ENCODE measurements around the gene PAEP.

PAEP gene

DNA sequence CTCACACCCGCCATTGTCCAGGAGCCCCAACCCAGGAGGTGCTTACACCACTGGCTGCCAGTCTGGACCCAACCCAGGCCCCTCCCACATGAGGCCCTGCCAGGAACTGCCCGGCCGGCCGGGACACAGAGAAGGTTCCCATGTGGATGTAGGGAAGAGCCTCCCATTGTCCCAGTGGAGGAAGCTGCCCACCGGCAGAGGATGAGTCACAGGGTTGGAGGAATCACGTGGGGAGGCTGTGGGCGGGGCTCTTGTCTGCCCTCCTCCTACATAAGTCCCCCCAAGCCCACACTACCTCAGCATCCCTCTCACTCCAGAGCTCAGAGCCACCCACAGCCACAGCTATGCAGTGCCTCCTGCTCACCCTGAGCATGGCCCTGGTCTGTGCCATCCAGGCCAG, 26.1 kb downstream of the PAEP start:
- H3K27ac Mint-ChIP-seq: no peak overlapping the region
- H3K9me3 Mint-ChIP-seq: no peaks in the 10 kb centered on the region
- peaks cover 4% of the 10 kb centered on the region for H3K27me3 Mint-ChIP-seq
- H3K36me3 Mint-ChIP-seq (ENCODE audit: low read depth): no peaks in the 10 kb centered on the region
- H3K4me1 Mint-ChIP-seq (ENCODE audit: low read depth): no peaks in the 10 kb centered on the region
- H3K4me3 Mint-ChIP-seq: no peak overlapping the region

DNA sequence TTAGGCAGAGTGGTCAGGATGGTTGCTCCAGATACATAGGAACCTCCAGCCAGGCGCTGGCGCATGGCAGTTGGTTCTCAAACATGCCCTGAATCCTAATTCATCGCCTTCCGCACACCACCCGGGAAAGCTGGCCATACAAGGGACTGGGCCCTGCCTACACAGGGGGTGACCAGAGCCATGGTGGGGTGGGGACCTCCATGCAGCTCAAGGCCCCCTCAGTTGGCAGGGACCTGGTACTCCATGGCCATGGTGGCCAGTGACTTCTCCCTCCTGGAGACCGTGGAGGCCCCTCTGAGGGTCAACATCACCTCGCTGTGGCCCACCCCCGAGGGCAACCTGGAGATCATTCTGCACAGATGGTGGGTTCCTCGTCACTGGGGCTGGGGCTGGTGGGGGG, 26.8 kb downstream of the PAEP start:
- no peaks in the 10 kb centered on the region for H3K36me3 Mint-ChIP-seq (ENCODE audit: low read depth)
- no peaks in the 10 kb centered on the region for H3K9me3 Mint-ChIP-seq
- no peaks in the 10 kb centered on the region for H3K4me1 Mint-ChIP-seq (ENCODE audit: low read depth)
- no peak overlapping the region for H3K27ac Mint-ChIP-seq
- H3K27me3 Mint-ChIP-seq: peaks cover 6% of the 10 kb centered on the region
- no peak overlapping the region for H3K4me3 Mint-ChIP-seq

DNA sequence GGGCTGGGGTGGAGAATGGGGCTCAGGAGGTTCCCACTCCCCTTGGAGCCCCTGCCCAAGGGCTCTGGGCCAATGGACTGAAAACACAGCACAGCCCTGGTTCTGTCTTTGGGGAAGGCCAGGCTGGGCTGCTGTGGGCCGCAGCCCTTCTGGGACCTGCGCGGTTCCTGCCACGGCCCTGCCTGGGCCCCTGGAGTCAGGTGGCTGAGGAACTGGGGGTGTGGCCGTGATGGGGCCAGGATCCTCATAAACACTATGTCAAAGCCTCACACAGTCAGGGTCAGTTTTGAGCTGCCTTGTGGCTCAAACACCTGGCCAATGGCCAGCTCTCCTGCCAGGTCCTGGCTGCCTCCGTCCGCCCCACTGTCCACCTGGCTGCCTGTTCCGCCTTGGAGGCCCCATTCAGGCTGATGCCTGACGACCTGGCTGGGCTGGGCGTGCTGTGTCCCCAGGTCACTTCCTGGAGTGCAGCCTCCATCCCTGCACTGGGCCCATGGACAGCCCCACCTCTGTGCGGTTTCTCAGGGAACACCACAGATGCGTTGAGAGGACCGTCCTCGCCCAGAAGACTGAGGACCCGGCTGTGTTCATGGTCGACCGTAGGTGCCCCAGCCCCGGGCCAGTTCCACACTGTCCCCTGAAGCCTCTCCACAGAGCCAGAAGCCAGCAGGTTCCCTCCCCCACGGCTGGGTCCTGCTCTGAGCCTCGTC, 27.5 kb downstream of the PAEP start:
- H3K4me3 Mint-ChIP-seq: no peak overlapping the region
- no peaks in the 10 kb centered on the region for H3K4me1 Mint-ChIP-seq (ENCODE audit: low read depth)
- no peak overlapping the region for H3K27ac Mint-ChIP-seq
- peaks cover 11% of the 10 kb centered on the region for H3K27me3 Mint-ChIP-seq
- no peaks in the 10 kb centered on the region for H3K36me3 Mint-ChIP-seq (ENCODE audit: low read depth)
- H3K9me3 Mint-ChIP-seq: no peaks in the 10 kb centered on the region

DNA sequence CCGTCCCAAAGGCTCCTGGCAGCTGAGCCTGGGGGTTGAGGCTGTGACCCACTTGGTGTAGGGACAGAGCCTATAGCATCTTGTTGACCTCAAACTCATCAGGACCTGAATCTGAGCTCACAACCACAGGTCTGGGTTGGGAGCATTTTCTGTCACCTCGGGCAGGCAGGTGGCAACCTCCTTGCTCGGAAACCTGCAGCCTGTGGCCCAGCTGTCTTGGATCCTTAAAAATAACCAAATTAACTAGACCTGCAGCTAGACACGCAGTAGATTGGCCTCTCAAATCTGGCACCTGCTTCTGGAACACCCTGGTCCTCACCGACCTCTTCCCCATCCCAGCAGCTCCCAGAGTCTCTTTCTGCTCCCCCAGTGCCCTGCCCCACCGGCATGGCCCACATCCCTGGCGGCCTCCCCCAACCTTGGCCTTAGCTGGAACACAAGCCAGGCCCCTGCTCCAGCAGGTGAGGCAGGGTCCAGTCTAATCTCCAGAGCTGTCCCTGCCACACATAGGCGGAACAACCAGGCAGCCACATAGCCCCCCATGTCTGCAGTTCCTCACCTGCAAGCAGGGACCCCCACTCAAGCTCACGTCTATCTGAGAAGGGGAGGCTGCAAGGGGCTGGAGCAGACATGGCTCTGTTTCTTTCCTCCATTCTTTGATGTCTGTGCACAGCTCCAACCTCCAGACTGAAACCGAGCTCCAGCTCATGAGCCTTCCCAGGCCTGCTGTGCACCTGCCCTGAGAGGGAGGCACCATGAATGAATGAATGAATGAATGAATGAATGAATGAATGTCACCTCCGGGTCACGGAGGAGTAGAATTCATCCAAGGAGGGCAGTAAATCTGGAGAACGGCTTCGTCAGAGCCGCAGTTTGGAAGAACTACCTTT, 28.3 kb downstream of the PAEP start:
- Mint-ChIP-seq H3K4me3 (no peak overlapping the region), H3K36me3 (ENCODE audit: low read depth) (no peaks in the 10 kb centered on the region), H3K9me3 (no peaks in the 10 kb centered on the region), H3K27ac (no peak overlapping the region), H3K27me3 (peaks cover 13% of the 10 kb centered on the region), H3K4me1 (ENCODE audit: low read depth) (no peaks in the 10 kb centered on the region)

DNA sequence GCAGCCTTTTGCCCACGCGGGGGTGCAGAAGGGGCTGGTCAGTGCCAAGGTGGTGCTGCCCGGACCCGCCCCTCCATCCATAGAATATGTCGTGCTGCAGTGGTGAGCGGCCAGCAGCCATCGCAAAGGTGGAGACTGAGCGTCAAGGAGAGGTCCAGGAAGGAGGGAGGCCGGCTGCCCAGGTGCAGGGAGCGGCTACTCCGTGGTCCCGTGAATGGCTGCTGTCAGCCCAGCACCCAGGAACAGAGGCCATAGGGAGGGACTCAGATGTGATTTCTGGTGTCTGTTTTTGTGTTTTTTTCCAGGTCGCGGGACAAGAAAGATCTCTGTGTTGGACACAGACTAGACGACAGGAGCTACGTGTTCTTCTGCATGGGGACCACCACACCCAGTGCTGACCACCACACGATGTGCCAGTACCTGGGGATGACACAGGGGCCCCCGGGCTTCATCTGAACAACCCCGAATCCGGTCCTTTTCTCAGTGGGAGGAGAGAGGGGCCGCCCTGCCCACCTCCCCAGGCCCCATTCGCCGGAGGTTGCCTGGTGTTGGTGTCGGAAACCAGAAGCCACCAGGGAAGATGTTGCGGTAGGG, 29.0 kb downstream of the PAEP start:
- Mint-ChIP-seq H3K27me3 (peaks cover 18% of the 10 kb centered on the region), H3K4me3 (no peak overlapping the region)

DNA sequence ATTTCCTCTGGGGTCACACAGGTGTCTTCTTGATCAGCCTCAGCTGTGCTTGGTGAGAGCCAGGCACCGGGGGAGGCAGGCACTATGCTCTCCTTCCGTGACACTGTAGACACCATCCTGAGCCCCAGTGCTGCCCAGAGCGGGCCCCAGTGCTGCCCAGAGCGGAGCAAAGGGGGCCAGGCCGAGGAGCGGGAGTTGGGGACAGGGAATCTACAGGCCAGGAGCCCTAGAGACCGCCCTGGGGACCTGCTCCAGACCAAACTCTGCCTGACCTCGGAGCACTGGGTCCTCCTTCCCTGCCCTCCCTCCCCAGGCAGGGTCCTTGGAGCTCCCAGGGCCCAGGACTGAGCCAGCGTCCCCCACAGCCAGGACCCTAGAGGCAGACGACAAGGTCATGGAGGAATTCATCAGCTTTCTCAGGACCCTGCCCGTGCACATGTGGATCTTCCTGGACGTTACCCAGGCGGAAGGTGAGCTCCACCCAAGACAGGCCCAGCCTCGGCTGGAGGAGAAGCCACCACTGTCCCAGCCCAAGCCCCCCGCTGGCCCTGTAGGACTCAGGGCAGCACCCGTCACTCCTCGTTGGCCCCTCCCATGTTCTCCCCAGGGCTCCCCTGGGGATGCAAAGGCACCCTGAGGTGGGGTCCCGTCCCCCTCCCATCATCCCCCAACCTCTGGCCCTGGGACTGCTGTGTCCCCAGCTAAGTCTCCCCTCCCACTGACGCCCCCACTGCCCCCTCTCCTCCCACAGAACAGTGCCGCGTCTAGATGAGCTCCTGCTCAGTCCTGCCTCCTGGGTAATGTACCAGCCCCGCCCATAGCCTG, 30.2 kb downstream of the PAEP start:
- H3K4me3 Mint-ChIP-seq: no peak overlapping the region
- H3K27ac Mint-ChIP-seq: no peak overlapping the region
- H3K36me3 Mint-ChIP-seq (ENCODE audit: low read depth): no peaks in the 10 kb centered on the region
- peaks cover 30% of the 10 kb centered on the region for H3K27me3 Mint-ChIP-seq
- no peaks in the 10 kb centered on the region for H3K4me1 Mint-ChIP-seq (ENCODE audit: low read depth)
- no peaks in the 10 kb centered on the region for H3K9me3 Mint-ChIP-seq

More for the DNA sequence above, 29.0 kb downstream of the PAEP start:
- Mint-ChIP-seq H3K36me3 (ENCODE audit: low read depth) (no peaks in the 10 kb centered on the region), H3K4me1 (ENCODE audit: low read depth) (no peaks in the 10 kb centered on the region), H3K9me3 (no peaks in the 10 kb centered on the region), H3K27ac (no peak overlapping the region)

DNA sequence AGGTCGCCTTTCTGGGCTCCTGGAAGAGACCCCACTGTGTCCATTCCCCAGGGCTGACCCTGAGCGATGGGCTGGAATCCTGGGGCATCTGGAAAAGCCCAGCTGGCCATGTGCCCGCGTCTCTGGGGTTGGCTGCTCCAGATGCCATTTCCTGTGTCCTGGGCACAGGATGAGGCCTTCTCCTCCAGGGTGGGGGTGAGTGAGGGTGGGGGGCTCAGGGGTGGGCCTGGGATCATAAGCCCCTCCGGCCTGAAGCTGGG, 30.7 kb downstream of the PAEP start:
- no peak overlapping the region for H3K27ac Mint-ChIP-seq
- peaks cover 33% of the 10 kb centered on the region for H3K27me3 Mint-ChIP-seq
- no peaks in the 10 kb centered on the region for H3K36me3 Mint-ChIP-seq (ENCODE audit: low read depth)
- no peaks in the 10 kb centered on the region for H3K4me1 Mint-ChIP-seq (ENCODE audit: low read depth)
- H3K9me3 Mint-ChIP-seq: no peaks in the 10 kb centered on the region
- H3K4me3 Mint-ChIP-seq: no peak overlapping the region

DNA sequence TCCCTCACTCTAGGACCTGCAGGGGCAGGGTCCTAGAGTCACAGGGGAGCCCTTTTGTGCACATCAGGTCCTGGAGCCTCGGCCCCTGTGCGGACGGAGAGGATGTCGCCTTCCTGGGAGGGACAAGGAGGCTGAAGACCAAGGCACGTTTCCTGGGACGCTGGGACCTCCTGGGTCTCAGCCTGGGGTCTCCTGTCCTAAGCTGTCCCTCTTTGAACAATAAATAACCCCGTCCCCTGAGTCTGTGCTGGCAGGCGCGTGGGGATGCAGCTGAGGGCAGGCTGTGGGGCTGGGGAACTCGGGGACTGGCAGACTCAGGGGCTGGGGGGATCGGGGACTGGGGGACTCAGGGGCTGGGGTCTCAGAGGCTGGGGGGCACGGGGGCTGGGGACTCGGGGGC, 31.1 kb downstream of the PAEP start:
- Mint-ChIP-seq H3K9me3 (no peaks in the 10 kb centered on the region), H3K4me3 (no peak overlapping the region), H3K27ac (no peak overlapping the region), H3K27me3 (peaks cover 33% of the 10 kb centered on the region), H3K4me1 (ENCODE audit: low read depth) (no peaks in the 10 kb centered on the region), H3K36me3 (ENCODE audit: low read depth) (no peaks in the 10 kb centered on the region)

DNA sequence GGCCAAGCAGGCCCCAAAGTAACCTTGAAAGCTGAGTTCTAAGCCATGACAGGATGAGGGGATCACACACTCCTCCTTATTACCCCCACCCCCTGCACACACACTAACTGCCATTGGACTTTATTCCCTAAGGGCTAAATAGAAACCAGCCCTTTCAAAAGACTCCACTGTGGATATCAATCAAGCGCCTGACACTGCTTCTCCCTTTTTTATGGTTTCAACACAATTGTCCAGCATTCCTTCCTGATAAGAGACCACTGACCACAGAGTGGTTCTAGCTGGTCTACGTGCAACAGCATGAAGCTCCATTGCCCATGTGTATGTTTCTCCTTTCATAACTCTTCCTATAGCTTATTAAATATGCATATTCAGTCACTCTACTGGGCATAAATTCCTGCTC, 34.7 kb downstream of the PAEP start:
- no peaks in the 10 kb centered on the region for H3K9me3 Mint-ChIP-seq
- H3K27ac Mint-ChIP-seq: no peak overlapping the region

DNA sequence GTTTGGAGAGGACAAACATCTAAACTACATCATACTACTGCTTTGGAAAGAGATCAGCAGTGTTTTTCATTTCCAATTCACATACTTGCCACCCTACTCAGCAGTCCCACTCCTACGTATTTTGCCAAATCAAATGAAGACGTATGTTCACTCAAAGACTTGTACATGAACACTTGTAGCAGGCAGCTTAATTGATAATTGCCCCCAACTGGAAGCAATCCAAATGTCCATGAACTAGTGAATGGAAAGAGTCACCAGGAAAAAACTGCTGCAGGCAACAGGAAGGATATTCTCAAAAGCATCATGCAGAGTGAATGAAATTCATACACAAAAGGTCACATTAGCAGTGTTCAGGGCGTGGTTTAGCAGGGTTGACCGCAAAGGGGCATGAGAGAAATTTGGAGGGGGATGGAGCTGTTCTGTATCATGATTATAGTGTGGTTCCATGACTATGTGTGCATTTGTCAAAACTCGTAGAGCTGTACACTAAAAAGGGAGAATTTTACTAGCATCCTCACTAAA, 38.8 kb downstream of the PAEP start:
- Mint-ChIP-seq H3K27me3 (peaks cover 40% of the 10 kb centered on the region), H3K4me1 (ENCODE audit: low read depth) (no peaks in the 10 kb centered on the region), H3K9me3 (no peaks in the 10 kb centered on the region), H3K36me3 (ENCODE audit: low read depth) (no peaks in the 10 kb centered on the region), H3K27ac (no peak overlapping the region), H3K4me3 (no peak overlapping the region)

More for the DNA sequence above, 34.7 kb downstream of the PAEP start:
- Mint-ChIP-seq H3K4me1 (ENCODE audit: low read depth) (no peaks in the 10 kb centered on the region), H3K27me3 (peaks cover 52% of the 10 kb centered on the region), H3K36me3 (ENCODE audit: low read depth) (no peaks in the 10 kb centered on the region), H3K4me3 (no peak overlapping the region)

DNA sequence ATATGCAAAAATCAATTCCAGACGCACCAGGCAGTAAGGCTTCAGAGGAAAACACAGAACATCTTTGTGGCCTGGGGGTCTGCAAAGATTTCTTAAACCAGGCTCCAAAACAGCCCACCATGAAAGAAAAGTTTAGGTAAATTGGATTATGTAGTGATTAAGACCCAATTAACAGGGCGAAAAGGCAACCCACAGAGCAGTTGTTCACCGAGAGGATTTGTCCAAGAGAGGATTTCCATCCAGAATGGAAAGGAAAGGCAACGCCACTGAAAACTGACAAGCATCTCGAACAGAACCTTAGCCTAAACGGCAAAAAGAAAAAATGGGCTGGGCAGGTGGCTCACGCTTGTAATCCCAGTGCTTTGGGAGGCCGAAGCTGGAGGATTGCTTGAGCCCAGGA, 40.4 kb downstream of the PAEP start:
- no peaks in the 10 kb centered on the region for H3K4me1 Mint-ChIP-seq (ENCODE audit: low read depth)
- peaks cover 24% of the 10 kb centered on the region for H3K27me3 Mint-ChIP-seq
- H3K27ac Mint-ChIP-seq: no peak overlapping the region
- no peaks in the 10 kb centered on the region for H3K9me3 Mint-ChIP-seq
- H3K36me3 Mint-ChIP-seq (ENCODE audit: low read depth): no peaks in the 10 kb centered on the region
- H3K4me3 Mint-ChIP-seq: no peak overlapping the region

DNA sequence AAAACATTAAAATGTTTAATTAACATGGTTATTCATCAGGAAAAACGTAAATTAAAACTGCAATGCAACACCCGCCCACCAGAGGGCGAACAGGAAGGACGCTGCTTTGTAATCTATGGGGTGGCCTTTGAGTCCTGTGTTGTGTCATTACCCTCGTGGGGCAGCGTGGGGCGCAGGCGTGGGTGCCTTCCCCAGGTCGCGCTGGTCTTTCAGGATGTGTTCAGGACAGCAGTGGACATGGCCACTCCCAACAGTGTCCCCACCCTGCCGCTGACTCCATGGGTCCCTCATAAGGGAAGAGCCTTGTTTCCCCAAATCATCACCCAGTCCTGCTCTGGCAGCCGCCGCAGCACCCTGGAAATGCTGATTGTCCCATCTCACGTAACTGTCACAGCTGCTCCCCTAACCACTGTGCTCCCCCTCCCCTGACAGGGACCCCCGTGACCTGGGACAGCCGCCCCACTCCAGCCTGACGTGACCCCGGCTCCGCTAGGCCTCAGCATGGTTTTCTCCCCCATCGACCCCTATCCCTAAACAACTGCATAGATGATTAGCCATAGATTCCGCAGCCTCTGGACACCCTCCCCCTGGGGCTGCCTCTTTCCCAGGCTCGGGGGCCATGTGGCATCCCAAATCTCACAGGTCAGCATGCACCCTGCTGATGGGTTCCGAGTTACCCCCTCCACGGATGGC, 41.4 kb downstream of the PAEP start:
- H3K27ac Mint-ChIP-seq: no peak overlapping the region
- no peaks in the 10 kb centered on the region for H3K9me3 Mint-ChIP-seq
- no peaks in the 10 kb centered on the region for H3K4me1 Mint-ChIP-seq (ENCODE audit: low read depth)
- H3K36me3 Mint-ChIP-seq (ENCODE audit: low read depth): no peaks in the 10 kb centered on the region
- H3K4me3 Mint-ChIP-seq: no peak overlapping the region
- H3K27me3 Mint-ChIP-seq: peaks cover 20% of the 10 kb centered on the region

DNA sequence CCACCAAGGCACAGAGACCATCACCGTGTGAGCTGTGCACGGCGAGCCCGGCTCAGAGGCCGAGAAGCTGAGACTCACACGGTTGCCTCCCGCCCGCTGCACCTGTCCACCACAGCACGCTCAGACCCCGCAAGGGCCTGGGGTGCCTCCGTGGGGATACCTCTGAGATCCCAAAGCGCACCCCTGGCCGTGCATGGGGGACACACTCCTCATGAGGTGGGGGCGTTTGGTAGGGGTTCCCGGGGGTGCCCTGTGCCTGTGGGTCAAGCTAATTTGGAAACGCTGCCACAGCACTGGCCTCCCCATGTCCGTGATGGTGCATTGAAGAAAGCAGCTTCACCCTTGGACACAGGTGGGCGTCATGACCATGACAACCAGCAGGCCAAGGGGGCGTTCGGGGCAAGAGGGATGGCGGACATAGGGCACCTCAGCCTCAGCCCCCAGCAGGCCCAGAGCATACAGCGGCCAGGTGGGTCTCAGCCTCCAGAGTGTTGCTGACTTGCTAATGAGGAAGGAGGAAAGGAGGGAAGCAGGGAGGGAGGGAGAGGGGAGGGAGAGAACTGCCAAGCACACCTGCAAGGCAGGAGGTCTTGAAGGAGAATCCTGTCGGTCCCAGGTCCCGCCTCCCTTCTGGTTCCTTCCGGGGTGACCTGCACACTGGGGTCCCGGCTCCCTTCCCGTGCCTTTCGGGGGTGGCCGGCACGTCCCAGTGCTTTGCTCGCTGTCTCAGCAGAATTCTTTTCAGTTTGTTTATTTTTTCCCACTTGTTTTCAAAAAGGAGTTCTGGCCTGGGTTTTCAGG, 43.1 kb downstream of the PAEP start:
- no peak overlapping the region for H3K4me3 Mint-ChIP-seq
- peaks cover 9% of the 10 kb centered on the region for H3K27me3 Mint-ChIP-seq

More for the DNA sequence above, 43.1 kb downstream of the PAEP start:
- Mint-ChIP-seq H3K36me3 (ENCODE audit: low read depth) (no peaks in the 10 kb centered on the region), H3K4me1 (ENCODE audit: low read depth) (no peaks in the 10 kb centered on the region), H3K27ac (no peak overlapping the region), H3K9me3 (no peaks in the 10 kb centered on the region)

Measured in stimulated activated naive CD8-positive, alpha-beta T cell treated with anti-CD3 and anti-CD28 coated beads, Interleukin-15, Interleukin-2, amounts not matched to agents 100 ng/mL and 50 ng/mL, for 24 hours (primary cell).